Measurements from ENCODE around the gene CACNB1. TPM values are rescaled to one million over a fixed set of nuclear protein-coding genes. Genes with fewer than 3 reads are reported as not detected.

Gene CACNB1
- total and polyA plus RNA-seq, 10 of the 15 experiments (the other 5 are each of a cell fraction or from before 2014, with no cell fraction given), result 0.06 to 15.6 (median 6.3) TPM

GRCh38 chr17:39222866-39223834 lies 25.7 kb upstream of the CACNB1 start:
- ATAC-seq, result no peak
- no peak for FAIRE-seq
- Histone ChIP-seq H3K36me3 (ENCODE audit: control insufficient read depth in 2 of 2, insufficient read depth in 2 of 2, low read length in 1 of 2) (no peaks in the 10 kb centered on the region), H3K9me3 (replicated peaks; ENCODE audit: control insufficient read depth, insufficient read depth, low read length) (no peaks in the 10 kb centered on the region), H4K20me1 (ENCODE audit: control insufficient read depth, insufficient read depth) (no peaks in the 10 kb centered on the region), H3K4me2 (ENCODE audit: control insufficient read depth, insufficient read depth) (no peak overlapping the region), H3K4me1 (ENCODE audit: control insufficient read depth, insufficient read depth, low read length) (no peaks in the 10 kb centered on the region), H3K27ac (ENCODE audit: control insufficient read depth, insufficient read depth) (no peak overlapping the region), H3K4me3 (no peak overlapping the region), H2AFZ (ENCODE audit: control insufficient read depth, low read depth, low read length) (no peak overlapping the region), H3K27me3 (replicated peaks in 1 of 2; ENCODE audit: control insufficient read depth in 2 of 2, insufficient read depth in 2 of 2, low read length in 1 of 2) (peaks cover 4 to 8% of the 10 kb centered on the region in 2 experiments; a peak in 3 of 4 replicates), H3K79me2 (ENCODE audit: control insufficient read depth, insufficient read depth, low read length) (no peaks in the 10 kb centered on the region), H3K9ac (ENCODE audit: control insufficient read depth, insufficient read depth, low read length) (no peak overlapping the region)
- RAD21 ChIA-PET (ENCODE audit: unreplicated experiment), result interaction anchor here (0.7 kb wide), 1 partner anchor 401 kb away, joined by 3 read pairs; no protein-coding TSS in a partner anchor
- POLR2A ChIA-PET, result no interaction called here
- DNase-seq (ENCODE audit: low read depth, low spot score), result no peak
- 32% methylated on average over 9 of the region's 9 CpGs for WGBS (ENCODE audit: insufficient coverage, insufficient replicate concordance, low lambda C conversion rate, missing lambda C conversion rate)
- no peak for TF ChIP-seq EZH2 (IDR thresholded peaks at IDR 0.05; ENCODE audit: borderline replicate concordance, control insufficient read depth, low read depth, low read length)
- TF ChIP-seq CREM (IDR thresholded peaks at IDR 0.05; ENCODE audit: low read depth), result no peak
- TF ChIP-seq USF2 (IDR thresholded peaks at IDR 0.05; ENCODE audit: borderline replicate concordance, low read depth, low read length), result no peak
- no peak for TF ChIP-seq JUND (IDR thresholded peaks at IDR 0.05; ENCODE audit: low read depth, low read length)
- TF ChIP-seq TCF12 (IDR thresholded peaks at IDR 0.05; ENCODE audit: low read depth, low read length), result no peak
- no peak for TF ChIP-seq IRF4 (IDR thresholded peaks at IDR 0.05; ENCODE audit: low read depth, low read length)
- no peak for TF ChIP-seq MYB (IDR thresholded peaks at IDR 0.05; ENCODE audit: borderline replicate concordance, low read depth, low read length)
- TF ChIP-seq ATF3 (IDR thresholded peaks at IDR 0.05; ENCODE audit: borderline replicate concordance, extremely low read depth, low read depth, low read length), result no peak
- no TSS peak for BruUV-seq (replicated peaks)
- SMC1A ChIA-PET (ENCODE audit: uncharacterized antibody, unreplicated experiment), result interaction anchor here (1.5 kb wide), 1 partner anchor 22 kb away, joined by 3 read pairs; no protein-coding TSS in a partner anchor
- intact Hi-C loops (cut with micrococcal nuclease; ENCODE audit: unreplicated experiment), result no loop called here
- CTCF ChIA-PET, result interaction anchor here (0.6 to 1.2 kb wide), 3 partner anchors 9 to 127 kb away, joined by 3 to 6 read pairs (median 5); no protein-coding TSS in a partner anchor
- in situ Hi-C loops (cut with MboI), result no loop called here
